GM19397 (cell line): ENCODE data around the gene PTPRJ.
"Not testable (repeated sequence)": the region's sequence is repeated elsewhere in the genome, so short reads cannot be mapped to it uniquely, and the experiment has no call there.

Experiments
- ATAC-seq: cut with Tn5 transposase; IDR thresholded peaks from one replicate; pipeline ENCODE4 v1.9.1; 2021; ENCODE audit warnings: mild to moderate bottlenecking, moderate library complexity; ENCODE audit not compliant: unreplicated experiment

The PTPRJ gene

DNA sequence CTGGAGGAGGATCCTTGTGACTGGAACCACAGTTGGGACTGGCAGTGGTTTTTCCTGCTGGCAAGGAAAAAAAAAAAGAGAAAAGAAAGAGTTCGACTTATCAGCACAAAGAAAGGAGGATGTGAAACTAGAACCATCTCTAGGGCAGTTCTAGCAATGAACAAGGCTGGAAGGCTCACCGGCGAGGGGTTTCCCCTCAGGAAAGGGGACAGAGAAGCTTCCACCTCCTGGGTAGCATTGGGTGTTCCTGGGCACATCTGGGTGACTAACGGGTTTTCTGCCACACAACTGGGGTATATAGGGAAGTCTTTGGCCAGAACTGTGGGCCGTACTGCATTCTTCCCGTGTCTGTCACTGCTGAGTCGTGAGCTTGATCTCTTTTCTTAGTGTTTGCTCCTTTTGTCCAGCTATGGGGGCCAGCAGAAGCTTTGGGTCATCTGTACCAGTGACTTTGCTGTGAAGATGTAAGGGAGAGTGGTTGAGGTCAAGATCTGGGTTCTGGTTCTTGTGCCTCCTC is 126.9 kb downstream of the PTPRJ start:
- peak; percentile 83 for ATAC-seq

DNA sequence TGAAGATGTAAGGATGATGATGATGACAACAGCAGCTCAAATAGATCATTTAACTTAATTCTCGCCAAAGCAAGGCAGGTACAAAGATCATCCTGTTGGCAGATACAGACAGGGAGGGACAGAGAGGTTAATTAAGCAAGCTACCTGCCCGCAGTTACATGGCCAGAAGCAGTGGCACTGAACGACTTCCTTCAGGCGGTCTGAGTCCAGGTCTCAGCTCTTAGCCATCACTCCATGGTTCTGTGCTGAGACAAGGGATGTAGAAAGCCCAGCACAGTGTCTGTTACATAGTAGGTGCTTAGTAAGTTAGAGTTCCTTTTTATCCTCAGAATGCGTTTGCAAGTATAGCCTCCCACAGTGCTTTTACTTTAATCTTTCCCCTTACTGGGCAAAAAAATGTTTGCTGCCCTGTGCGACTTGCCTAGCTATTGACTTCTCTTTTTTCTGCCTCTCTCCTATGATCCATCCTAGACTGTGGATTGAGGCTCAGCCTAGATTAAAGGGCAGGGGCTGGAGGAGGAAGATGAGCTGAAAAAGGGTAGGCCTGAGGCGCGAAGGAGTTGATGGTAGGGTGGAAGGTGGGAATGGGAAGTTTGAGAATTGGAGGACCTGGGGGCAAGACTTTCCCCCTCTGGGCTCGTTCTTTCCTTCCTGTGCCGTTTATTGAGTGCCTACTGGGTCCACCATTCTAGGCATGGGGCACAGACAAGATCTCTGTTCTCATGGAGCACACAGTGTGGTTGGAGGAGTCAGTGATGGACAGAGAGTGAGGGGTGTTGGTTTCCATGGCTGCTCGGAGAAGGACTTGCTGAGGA is 128.1 kb downstream of the PTPRJ start:
- no peak for ATAC-seq

DNA sequence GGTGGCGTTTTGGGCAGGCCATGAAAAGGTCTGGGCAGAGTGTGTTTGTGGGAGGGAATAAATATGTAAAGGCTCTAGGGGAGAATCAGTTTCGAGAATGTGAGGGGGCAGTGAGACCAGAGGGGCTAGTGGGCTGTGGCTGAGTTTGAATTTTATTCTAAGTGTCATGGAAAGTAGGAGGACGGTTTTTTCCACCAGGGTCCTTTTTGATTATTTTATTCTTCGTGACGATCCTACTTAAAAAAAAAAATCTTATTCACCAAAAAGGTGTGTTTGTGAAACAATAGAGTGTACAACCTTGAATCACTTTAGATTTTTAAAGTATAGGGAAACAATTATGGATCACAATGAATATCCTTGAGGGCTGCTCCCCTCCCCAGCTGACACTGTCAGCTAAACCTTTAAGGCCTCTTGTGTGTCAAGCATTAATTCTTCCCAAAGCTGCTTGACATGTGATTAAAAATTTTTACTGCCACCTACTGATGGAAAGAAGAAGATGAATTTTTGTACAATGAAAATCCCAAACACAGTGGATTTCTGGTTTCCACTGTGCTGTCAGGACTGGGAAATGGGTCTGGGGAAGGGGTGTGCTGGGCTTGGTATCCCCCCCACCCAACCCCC is 128.8 kb downstream of the PTPRJ start:
- no peak for ATAC-seq

DNA sequence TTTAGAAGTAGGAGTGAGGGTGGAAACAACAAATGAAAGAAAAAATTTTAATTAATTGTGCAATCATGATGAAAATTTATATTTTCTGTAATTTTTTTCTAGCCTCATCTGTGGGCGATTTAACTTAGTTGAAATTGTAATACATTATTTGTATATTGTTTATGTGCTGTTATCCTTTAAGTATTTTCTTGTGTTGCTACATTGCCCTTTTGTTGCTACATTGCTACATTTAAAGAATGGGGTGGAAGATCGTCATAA is 130.1 kb downstream of the PTPRJ start:
- ATAC-seq, result no peak

DNA sequence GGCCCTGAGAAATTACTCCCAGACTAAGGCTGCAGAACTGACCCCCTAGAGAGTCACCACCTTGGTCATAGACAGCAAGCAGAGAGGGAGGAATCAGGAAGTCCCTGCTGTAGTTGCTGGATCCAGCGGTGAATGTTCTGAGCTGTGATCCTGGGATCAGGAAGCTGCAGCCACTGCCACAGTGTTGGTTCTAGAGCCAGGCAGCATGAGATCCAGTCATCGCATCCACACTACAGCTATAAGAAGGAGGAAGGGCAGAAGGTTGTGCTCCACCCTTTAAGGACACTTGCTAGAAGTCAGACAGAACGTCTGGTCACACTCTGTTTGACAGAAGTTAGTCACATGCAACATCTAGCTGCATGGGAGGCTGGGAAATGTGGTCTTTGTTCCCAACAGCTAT is 131.5 kb downstream of the PTPRJ start:
- no peak for ATAC-seq

DNA sequence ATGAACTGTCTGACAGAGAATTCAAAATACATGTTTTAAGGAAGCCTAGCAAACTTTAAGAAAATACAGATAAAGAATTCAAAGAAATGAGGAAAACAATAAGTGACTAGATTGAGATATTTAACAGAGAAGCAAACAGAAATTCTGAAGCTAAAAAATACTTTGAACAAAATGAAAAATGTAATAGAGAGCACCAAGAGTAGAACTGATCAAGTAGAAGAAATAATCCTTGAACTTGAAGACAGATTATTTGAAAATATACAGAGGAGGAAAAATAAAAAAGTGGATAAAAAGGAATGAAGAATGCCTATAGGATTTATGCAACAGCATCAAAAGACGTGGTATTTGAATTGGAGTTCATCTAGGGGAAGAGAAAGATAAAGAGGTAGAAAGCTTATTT is 134.4 kb downstream of the PTPRJ start:
- ATAC-seq, result no peak

DNA sequence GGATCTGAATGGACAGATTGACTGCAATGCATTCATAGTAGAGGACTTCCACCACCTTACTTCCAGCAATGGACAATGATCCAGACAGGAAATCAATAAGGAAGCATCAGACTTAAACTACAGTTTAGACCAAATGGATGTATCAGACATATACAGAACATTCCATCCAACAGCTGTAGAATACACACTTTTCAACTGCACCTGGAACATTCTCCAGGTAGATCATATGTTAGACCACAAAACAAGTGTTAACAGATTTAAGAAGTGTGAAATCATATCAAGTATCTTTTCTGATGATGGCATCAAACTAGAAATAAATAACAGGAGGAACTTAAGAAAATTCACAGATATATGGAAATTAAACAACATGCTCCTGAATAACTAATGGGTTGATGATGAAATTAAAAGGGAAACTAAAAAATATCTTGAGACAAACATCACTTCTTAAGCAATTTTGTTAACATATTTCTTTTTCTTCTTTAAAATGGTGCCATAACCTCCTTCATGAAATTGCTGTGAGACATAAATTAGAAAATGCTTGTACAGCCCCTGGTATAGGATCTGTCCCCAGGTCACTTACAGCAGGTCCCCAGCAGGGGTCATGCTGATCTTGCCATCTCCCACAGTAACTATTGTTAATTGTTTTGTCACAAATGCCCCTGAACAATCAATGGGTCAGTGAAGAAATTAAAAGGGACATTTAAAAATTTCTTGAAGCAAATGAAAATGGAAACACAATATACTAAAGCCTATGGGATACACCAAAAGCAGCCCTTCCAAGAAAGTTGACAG is 136.3 kb downstream of the PTPRJ start:
- no peak for ATAC-seq

DNA sequence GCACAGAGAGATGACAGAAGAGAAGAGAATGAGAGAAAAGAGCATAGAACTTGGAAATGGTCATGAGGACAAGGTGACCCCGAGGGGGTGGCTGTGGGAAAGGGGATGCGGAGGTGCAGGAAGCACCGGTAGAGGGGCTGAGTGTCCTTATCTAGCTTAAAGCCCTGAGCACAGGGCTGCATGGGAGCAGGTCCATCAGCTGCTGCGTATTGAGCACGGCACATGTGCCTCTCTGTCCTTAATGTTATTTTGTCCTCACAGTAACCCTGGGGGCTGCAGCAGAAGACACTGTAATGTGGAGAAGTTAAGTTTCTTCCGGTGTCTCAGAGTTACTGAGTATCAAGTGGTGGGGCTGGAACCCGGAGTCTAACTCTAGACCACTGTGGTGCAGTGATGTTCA is 141.9 kb downstream of the PTPRJ start:
- no peak for ATAC-seq

DNA sequence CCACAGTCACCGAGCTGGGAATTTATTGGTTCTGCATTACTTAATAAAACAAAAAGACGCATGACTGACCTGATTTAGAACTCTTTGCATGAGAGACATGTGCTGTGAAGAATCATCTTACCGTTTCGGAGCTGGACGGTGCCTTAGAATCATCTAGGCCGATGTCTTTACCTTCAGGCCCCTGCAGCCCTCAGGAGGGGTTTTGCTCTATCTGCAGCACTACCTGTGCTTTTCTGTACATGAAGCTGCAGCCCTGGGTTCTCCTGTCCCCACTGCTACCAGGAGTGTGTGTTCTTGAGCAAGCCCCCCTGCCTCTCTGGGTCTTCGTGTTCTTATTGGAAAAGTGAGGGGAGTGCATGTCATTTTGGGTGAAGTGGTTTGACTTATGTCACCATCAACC is 142.3 kb downstream of the PTPRJ start:
- no peak for ATAC-seq

DNA sequence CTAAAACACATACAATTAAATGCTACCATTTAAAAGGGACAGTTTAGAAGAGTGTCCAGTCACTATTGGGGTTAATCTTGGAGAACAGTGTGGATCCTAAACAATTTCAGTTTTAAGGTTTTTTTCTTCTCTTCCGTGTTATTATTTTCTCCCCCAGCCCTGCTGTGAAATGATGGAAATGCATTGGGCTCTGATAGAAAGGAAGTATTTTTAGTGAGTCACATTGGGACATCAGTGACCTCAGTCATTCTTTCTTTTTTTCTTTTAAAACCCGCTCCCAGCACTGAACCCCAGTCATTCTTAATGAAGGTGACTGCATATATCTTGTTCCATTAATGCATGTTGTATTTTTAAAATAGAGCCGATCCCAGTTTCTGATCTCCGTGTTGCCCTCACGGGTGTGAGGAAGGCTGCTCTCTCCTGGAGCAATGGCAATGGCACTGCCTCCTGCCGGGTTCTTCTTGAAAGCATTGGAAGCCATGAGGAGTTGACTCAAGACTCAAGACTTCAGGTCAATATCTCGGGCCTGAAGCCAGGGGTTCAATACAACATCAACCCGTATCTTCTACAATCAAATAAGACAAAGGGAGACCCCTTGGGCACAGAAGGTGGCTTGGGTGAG is 143.0 kb downstream of the PTPRJ start:
- ATAC-seq, result no peak

DNA sequence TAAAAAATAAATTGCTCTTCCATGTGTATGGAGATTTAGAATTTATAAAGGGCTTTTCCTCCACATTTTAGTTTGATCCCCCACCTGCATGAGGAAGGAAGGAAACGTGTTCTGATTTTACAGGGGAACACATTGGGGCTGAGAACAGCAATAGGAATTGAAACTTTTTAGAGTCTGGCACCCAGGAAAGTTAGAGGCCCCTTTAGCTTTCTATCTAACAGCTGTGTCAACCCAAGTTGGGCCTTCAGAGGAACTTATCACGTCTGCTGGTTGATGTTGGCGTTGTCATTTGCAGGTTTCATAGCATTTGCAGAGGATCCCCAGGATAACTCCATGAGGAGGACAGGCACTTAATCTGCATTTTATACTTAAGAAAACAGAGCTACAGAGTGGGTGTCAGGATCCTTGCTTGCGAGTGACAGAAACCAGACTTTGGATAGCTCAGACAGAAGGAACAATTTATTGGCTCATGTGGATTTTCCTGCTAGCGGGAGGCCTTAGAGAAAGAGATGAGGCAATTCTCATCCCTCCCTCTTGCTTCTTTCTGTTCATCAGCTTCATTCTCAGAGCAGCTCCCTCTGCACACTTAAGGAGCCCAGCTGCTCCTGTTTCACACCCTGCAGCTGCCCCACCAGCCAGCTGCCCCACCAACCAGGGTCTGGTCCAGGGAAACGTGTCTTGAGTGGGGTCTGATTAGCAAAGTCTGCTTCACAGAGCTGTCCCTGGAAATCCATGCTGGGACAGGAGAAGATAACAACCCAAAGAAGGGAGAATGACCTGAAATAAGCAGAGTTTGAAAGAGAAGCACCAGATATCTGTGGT is 143.8 kb downstream of the PTPRJ start:
- ATAC-seq, result no peak

DNA sequence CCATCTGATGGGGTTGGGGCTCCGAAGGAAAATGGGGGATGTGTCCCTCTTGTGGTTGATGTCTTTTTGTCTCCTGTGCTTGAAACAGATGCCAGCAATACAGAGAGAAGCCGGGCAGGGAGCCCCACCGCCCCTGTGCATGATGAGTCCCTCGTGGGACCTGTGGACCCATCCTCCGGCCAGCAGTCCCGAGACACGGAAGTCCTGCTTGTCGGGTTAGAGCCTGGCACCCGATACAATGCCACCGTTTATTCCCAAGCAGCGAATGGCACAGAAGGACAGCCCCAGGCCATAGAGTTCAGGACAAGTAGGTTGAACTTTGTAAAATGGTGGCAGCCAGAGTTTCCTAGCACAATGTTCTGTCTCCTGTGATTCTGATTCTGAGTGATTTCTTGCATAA is 144.5 kb downstream of the PTPRJ start:
- no peak for ATAC-seq

DNA sequence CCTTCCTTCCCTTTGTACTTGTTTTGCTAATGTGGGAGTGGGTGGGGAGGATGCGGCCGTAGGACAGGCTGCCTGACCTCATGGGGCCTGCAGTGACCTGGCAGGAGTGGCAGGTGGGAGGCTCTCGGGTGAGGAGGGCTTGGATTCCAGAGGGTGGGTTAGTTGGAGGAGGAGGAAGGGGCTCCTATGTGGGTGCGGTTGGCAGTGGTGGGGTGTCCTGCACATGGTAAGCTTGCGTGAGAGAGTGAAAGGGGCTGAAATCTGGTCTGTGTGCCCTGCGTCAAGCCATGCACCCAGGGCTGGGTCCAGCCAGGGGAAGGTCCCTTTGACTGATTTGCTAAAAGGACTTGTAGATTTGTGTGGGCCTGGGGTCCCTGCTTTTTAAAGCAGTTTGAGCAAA is 145.5 kb downstream of the PTPRJ start:
- ATAC-seq, result no peak

DNA sequence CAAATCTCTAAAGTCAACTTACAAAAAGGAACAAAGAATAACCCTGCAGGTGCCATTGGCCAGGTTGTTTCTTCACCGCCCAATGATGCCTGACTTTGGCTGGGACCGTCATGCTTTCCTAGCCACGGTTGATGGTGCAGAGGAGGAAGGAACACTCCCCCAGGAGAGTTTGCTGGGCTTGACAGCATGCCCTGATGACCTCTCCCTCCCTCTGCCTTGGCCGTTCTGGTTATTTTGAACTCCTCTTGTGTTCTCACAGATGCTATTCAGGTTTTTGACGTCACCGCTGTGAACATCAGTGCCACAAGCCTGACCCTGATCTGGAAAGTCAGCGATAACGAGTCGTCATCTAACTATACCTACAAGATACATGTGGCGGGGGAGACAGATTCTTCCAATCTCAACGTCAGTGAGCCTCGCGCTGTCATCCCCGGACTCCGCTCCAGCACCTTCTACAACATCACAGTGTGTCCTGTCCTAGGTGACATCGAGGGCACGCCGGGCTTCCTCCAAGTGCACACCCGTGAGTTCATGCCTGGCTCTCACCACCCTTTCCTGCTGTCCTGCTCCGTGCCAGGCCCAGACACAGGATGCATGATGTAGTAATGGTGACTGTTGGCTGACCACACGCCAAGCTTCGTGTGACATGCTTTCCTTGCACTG is 147.3 kb downstream of the PTPRJ start:
- ATAC-seq, result no peak

DNA sequence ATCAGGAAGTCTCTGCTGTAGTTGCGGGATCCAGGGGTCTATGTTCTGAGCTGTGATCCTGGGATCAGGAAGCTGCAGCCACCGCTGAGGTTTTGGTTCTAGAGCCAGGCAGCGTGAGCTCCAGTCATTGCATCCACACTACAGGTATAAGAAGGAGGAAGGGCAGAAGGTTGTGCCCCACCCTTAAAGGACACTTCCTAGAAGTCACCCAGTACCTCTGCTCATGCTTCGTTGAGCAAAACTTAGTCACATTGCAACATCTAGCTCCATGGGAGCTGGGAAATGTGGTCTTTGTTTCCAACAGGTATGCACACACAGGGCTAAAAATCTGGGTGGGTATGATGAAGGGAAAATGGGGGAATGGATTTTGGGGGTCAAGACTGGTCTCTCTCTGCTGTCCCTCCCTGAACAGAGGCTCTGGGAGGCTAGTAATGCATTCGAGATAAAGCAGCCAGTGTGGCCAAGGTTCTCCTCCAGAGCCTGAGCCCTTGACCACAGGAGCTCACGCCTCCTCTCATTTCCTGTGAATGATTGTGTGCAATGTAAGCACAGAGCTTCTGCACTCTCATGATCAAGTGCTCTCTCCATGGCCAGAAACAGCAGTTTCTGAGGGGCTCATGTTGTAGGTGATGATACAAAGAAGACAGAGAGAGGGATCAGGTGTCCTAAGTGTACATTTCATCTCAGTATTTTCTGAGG is 149.5 kb downstream of the PTPRJ start:
- ATAC-seq, result no peak

DNA sequence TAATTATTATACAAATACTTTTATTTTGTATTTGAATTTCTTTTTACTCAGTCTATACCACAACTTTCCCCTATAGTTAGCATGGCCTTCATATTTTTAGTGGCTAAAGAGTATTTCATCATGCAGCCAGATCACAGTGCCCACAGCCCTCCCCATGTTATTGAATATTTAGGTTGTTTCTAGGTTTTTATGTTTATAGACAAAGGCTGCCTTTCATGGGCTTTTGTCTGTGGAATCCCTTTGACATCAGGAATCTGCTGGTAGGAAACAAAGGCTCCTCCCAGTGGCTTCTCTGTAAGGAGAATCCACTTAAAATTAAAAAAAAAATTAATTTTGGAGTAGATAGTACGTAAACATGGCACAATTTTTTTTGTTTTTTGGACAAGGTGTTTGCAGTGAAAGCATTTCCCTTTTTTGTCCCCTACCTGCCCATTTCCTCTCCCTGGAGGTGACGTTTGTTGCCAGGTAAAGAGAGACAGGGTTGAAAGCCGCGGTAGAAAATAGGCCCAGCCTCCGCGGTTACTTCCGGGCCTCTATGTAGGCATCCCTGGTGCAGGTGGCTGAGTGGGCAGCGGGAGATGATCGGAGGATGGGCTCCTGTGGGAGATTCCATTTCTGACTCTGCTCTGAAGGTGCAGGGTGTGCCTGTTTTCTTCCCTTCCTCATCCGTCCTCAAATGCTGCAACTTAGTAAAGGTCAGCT is 154.0 kb downstream of the PTPRJ start:
- no peak for ATAC-seq

DNA sequence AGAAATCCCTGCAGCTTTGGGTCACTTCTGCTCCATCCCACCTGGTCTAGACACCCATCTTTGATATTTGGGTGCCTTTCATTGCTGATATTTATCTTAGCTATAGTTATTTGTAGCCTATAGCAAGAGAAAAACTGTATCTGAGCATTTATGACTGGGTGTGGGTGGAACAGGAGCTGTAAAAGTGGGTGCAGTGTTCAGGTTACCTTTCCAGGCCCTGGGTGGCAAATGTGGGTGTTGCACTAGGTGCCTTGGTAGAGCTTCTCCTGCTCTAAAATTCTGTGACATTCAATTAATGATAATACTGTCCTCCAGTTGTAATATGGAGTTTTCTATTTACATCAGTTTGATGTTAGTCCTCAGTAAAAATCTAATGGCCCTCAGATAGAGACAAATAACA is 157.9 kb downstream of the PTPRJ start:
- no peak for ATAC-seq

DNA sequence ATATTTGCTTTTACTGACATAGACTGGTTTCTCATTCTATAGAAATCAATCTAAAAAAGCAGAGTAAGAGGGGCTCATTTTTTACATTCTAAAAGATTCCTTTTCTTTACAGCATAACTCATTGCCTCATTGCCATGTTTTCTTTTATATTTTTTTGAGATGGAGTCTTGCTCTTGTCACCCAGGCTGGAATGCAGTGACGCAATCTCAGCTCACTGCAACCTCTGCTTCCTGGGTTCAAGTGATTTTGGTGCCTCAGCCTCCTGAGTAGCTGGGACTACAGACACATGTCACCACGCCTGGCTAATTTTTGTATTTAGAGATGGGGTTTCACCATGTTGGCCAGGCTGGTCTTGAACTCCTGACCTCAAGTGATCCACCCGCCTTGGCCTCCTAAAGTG is 159.5 kb downstream of the PTPRJ start:
- ATAC-seq, result not testable (repeated sequence)
